ENCODE data around the gene COL19A1. TPM values are rescaled to one million over a fixed set of nuclear protein-coding genes. Genes with fewer than 3 reads are reported as not detected.

COL19A1 gene
- total and polyA plus RNA-seq, 9 of the 15 experiments (the other 6 are each of a cell fraction or from before 2014, with no cell fraction given) = not detected

DNA sequence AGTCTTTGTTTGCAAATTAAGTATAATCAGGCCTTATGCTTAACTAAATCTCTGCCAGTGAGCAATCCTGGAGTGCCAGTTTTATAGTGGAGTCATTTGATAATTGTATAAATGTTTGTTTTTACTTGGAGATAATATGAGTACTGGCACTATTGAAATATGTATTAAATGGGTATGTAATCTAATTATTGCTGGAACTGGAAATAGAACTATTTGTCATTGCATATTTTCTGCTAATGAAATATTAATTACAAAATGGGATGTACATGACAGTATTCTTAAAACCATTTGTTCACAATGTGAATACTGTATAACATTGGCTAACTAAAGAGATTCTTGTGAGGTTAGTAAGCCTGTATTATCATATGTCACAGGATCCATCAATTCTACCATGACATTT is 49.0 kb upstream of the COL19A1 start:
- DNase-seq (ENCODE audit: extremely low read depth in 1 of 4, low spot score in 3 of 4) (no peak), FAIRE-seq (no peak), ATAC-seq (no peak)
- Histone ChIP-seq H3K79me2 (ENCODE audit: control insufficient read depth, insufficient read depth, low read length) (no peaks in the 10 kb centered on the region), H3K4me3 (no peak overlapping the region), H4K20me1 (replicated peaks; ENCODE audit: control insufficient read depth, insufficient read depth, low read length) (no peaks in the 10 kb centered on the region), H3K27ac (ENCODE audit: extremely low read depth, low read depth, low read length) (no peak overlapping the region), H3K4me2 (ENCODE audit: insufficient read depth, low read length) (no peak overlapping the region), H3K9me3 (replicated peaks; ENCODE audit: control insufficient read depth, insufficient read depth, low read depth, low read length) (no peaks in the 10 kb centered on the region), H2AFZ (ENCODE audit: low read depth, low read length) (no peak overlapping the region), H3K9me1 (ENCODE audit: control insufficient read depth, insufficient read depth, low read length) (no peaks in the 10 kb centered on the region), H3K4me1 (replicated peaks in 1 of 2; ENCODE audit: control insufficient read depth in 2 of 2, insufficient read depth in 2 of 2, low read length in 2 of 2) (peaks cover 0 to 16% of the 10 kb centered on the region in 2 experiments; a peak in 3 of 5 replicates), H3K9ac (ENCODE audit: insufficient read depth in 1 of 2, low read depth in 2 of 2, low read length in 2 of 2) (no peak overlapping the region), H3K36me3 (ENCODE audit: control insufficient read depth, insufficient read depth, low read length) (no peaks in the 10 kb centered on the region), H3K27me3 (ENCODE audit: control insufficient read depth in 2 of 2, insufficient read depth in 2 of 2, low read length in 2 of 2) (no peaks in the 10 kb centered on the region)
- POLR2A ChIA-PET = no interaction called here
- intact Hi-C loops (cut with micrococcal nuclease) = no loop called here
- TF ChIP-seq ZNF354B (CRISPR knock-in tag; IDR thresholded peaks at IDR 0.05) = no peak
- no peak for TF ChIP-seq HCFC1 (IDR thresholded peaks at IDR 0.05; ENCODE audit: low read depth, low read length)
- no peak for TF ChIP-seq RBM39 (optimal IDR thresholded peaks at IDR 0.05; ENCODE audit: low read depth, low read length)
- no peak for TF ChIP-seq PHB2 (IDR thresholded peaks at IDR 0.05; ENCODE audit: low read depth)
- TF ChIP-seq, protein P1, sequence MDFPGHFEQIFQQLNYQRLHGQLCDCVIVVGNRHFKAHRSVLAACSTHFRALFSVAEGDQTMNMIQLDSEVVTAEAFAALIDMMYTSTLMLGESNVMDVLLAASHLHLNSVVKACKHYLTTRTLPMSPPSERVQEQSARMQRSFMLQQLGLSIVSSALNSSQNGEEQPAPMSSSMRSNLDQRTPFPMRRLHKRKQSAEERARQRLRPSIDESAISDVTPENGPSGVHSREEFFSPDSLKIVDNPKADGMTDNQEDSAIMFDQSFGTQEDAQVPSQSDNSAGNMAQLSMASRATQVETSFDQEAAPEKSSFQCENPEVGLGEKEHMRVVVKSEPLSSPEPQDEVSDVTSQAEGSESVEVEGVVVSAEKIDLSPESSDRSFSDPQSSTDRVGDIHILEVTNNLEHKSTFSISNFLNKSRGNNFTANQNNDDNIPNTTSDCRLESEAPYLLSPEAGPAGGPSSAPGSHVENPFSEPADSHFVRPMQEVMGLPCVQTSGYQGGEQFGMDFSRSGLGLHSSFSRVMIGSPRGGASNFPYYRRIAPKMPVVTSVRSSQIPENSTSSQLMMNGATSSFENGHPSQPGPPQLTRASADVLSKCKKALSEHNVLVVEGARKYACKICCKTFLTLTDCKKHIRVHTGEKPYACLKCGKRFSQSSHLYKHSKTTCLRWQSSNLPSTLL (IDR thresholded peaks at IDR 0.05) = no peak
- TF ChIP-seq PURB (CRISPR knock-in tag; IDR thresholded peaks at IDR 0.05; ENCODE audit: low read depth) = no peak
- TF ChIP-seq ATF1 (CRISPR knock-in tag; IDR thresholded peaks at IDR 0.05) = no peak
- TF ChIP-seq ATF1 (tag; IDR thresholded peaks at IDR 0.05) = no peak
- no peak for TF ChIP-seq CCAR2 (IDR thresholded peaks at IDR 0.05; ENCODE audit: low read depth, low read length)
- no TSS peak for BruUV-seq (replicated peaks)
- CTCF ChIA-PET (ENCODE audit: low intra/inter-chr PET ratio) = no interaction called here
- in situ Hi-C loops (cut with MboI) = no loop called here
